Bone marrow (tissue), 2 donors: ENCODE measurements around the gene TMEM30A.
A peak's percentile ranks its signal among the peaks of the same experiment; 100 is the strongest.

Experiments
- DNase-seq, 2 donors: peaks; one replicate each; lab custom pipeline; 2025; lab: John Stamatoyannopoulos, UW

The TMEM30A gene

DNA sequence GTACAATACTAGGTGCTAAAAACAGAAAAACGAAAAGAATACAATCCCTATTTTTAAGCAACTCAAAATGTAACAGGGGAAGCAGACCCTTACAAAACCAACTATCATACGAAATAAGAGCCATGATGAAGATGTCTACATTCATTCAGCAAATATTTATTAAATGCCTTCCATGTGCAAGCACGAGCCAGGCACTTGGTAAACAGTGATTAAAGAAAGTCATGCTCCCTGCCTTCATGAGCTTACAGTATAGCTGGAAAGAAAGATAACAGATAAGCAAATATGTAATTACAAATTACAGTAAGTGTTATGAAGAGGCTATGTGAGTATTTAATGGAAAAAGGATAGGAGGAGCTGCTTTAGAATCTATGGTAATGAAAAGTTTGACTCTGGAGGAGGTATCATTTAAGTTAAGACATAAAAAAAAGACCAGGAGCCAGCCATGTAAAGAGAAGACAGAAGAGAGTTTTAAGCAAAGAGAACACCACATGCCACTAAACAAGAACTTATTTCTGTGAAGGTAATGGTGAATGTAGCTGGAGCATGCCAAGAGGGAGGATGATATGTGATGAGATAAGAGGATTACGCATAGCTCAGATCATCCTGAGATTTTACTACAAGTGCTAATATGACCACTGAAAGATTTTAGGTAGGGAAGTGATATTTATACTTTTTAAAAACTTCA is 21.7 kb downstream of the TMEM30A start:
- no peak for DNase-seq

DNA sequence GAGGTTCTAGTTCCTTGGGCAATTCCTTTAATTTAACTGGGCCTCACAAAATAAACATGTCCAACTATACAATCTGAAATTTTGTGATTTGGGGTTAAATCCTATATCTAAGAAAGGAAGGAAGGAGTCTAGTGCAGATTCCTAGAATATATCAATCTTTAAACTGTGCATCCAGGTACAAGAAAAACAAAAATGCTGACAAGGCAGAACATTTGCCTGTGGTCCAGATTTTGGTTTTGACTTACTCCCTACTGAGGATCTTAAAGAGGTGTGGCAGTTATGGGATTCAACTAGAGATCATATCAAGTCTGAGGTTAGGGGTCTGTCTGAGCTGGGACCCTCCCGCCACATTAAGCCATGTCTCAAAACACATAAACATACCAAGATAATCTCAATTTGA is 23.3 kb downstream of the TMEM30A start:
- no peak for DNase-seq

GRCh38 chr6:75257343-75258087 is 27.1 kb downstream of the TMEM30A start:
- DNase-seq, result no peak

GRCh38 chr6:75250552-75250951 is 34.0 kb downstream of the TMEM30A start:
- DNase-seq, result no peak

DNA sequence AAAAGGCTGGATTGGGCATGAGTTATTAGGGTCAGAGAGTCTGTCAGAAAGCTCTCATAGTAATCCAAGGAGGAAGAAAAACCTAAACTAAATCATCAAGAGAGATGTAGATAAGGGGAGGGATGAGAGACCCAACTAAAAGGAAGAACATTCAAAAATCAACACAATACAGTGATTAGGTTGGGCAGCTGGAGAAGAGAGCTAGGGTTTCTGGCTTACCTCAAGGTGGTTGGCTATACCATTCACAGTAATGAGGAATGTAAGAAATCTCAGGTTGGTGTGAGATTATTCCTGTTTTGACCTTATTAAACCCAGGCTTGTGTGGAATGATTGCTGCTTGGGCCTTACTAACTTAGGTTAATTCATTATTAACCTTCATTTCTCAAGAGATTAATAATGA is 34.8 kb downstream of the TMEM30A start:
- DNase-seq, result no peak

GRCh38 chr6:75246386-75246785 is 38.2 kb downstream of the TMEM30A start:
- DNase-seq, result no peak

DNA sequence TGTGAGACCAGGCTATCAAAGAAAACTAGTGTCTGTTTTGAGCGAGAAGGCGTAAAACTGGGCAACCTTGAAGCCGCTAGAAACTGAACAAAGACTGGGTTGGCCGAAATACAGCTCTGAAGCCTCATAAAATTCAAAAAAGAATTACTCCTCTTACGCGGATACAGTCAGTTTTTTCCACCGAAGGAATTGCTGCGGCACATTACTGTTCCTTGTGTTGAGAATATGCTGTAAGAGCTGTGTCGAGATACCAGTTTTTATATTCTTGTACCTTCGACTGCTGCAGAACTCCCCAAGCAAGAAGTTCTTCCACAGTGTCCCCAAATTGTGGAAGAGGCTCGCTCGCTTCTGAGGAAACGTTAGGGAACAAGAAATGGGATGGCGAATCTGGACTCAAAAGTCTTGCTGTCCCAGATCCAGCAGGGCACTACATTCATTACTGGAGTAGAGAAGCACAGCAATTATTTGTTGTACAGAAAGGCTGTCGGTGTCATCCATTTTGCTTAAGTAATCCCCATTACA is 40.5 kb downstream of the TMEM30A start:
- DNase-seq, result no peak

- peak; percentile 64 to 97 for DNase-seq
These were observed 41.1 kb downstream of the TMEM30A start, which contains the start of gene COX7A2 for GRCh38 chr6:75243333-75244062. COX7A2 (minus strand) TSS chr6:75243801; CDS start chr6:75243734, 67 bp downstream.

DNA sequence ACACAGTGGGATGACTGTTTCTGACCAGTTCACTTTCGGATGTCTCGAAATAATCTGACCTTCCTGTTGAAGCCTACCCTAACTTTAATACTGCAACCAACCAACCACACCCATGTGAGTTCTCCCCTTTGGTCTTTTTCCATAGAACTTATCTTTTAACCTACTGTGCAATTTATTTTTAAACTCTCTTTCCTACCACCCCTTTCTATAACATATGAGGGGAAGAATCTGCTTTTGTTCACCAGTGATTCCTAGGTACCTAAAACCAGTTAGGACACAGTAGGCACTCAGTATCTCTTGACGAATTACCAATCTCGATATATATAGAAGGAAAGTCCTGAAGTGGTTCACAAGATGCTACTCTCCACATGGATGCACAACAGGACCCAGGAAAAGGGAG is 48.0 kb downstream of the TMEM30A start:
- no peak for DNase-seq

DNA sequence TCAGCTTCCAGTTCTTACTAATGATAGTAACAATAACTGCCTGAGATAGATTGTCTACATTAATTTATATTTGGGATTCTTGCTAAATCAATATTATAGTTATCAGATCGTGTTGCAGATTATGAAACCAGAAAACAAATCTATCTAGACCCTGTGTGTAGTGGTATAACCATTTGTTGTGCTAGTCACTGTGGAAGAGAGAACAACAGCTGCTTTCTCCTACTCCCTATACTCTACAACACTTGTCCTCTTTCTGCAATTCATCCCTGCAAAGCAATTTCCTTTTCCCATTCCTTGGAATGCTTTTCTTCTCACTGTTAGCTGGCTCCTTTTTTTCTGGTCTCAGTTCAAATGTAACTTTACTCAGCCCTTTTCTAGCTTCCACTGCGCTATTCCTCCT is 49.3 kb downstream of the TMEM30A start:
- DNase-seq, result no peak

DNA sequence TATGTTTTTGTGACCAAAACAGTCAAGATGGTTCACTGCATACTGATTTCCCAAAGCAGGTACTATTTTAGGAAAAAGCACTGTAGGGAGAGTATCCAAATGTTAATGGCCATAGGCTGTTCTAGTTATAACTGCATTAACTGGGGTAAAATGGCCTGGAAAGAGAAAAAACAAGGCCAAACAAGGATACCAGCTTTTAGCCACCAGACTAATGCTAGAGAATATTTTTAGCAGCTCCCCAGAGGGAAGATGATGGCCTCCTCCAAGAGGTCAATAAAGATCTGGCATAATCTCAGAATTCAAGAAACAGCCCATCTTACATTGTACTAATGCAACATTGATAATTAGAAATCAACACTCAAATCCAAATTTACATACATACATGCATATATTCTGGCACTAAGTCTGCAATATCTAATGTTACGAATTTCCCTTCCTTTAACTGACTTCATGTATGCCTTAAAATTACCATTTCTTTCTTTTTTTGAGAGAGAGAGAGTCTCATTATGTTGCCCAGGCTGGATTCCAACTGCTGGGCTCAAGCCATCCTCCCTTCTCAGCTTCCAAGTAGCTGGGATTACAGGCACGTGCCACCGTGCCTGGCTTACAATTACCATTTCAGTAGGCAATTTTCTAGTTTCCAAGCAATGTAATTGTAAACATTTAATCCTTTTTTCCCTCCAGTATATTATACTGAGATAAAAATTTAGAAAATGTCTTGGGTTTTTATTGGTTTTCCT is 50.3 kb downstream of the TMEM30A start:
- no peak for DNase-seq

GRCh38 chr6:75233092-75233615 is 51.4 kb downstream of the TMEM30A start:
- DNase-seq, result no peak

- no peak for DNase-seq
These were observed 53.9 kb downstream of the TMEM30A start for GRCh38 chr6:75230484-75231325.

GRCh38 chr6:75224303-75224926 is 60.2 kb downstream of the TMEM30A start:
- no peak for DNase-seq

GRCh38 chr6:75223428-75223827 is 61.2 kb downstream of the TMEM30A start:
- no peak for DNase-seq

- no peak for DNase-seq
These were observed 62.3 kb downstream of the TMEM30A start for GRCh38 chr6:75222261-75222660.

GRCh38 chr6:75221116-75221515 is 63.5 kb downstream of the TMEM30A start:
- DNase-seq, result no peak

GRCh38 chr6:75220357-75220756 is 64.2 kb downstream of the TMEM30A start:
- no peak for DNase-seq

- DNase-seq, result no peak
These were observed 65.3 kb downstream of the TMEM30A start for GRCh38 chr6:75219263-75219662.

GRCh38 chr6:75217193-75217592 is 67.4 kb downstream of the TMEM30A start:
- no peak for DNase-seq
